ENCODE measurements around the gene NAPEPLD. TPM values are rescaled to one million over a fixed set of nuclear protein-coding genes. Genes with fewer than 3 reads are reported as not detected.
A peak's percentile ranks its signal among the peaks of the same experiment; 100 is the strongest.
"Not testable (repeated sequence)": the region's sequence is repeated elsewhere in the genome, so short reads cannot be mapped to it uniquely, and the experiment has no call there.

Gene NAPEPLD
- total and polyA plus RNA-seq, 2 donors (not counting 3 experiments of a cell fraction or from before 2014, with no cell fraction given), result 2.6 to 6.7 TPM

DNA sequence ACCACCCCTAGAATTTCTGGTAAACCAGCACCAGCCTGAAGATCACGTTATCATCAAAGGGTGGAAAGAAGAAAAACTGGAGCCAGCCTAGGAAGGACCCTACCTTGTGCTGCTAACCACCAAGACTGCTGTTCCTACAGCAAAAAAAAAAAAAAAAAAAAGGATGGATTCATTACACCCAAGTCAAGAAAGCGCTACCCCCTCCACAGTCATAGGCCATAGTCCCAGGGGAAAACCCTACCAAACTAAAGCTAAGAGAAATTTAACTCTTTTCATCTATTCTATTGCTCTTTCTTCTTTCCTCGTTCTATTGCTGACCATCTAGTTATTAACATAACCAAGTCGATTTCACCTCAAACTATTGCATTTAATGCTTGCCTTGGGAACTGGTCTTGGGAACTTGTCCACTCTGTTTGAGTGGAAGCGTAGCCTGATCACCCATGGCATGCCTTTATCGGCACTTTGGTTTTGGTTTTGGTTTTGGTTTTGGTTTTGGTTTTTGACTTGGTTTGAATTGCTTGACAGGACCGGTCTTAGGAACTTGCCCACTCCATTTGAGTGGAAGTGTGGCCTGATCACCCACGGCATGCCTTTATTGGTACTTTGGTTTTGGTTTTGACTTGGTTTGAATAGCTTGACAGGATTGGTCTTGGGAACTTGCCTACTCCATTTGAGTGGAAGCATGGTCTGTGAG lies 6.6 kb upstream of the NAPEPLD start:
- H3K9ac ChIP-seq (replicated peaks; ENCODE audit: extremely low read depth, insufficient read depth, low read length); CTCF ChIA-PET; H3K9me1 ChIP-seq (replicated peaks; ENCODE audit: control insufficient read depth, extremely low read depth, insufficient read depth, low read length); H2AFZ ChIP-seq (ENCODE audit: low read depth, low read length); H3K9me3 ChIP-seq (replicated peaks; ENCODE audit: control insufficient read depth, insufficient read depth, low read length); H4K20me1 ChIP-seq (replicated peaks; ENCODE audit: control insufficient read depth, extremely low read depth, insufficient read depth, low read length); H3K79me2 ChIP-seq (ENCODE audit: control insufficient read depth, insufficient read depth, low read length); H3K4me1 ChIP-seq (ENCODE audit: control insufficient read depth, extremely low read depth, insufficient read depth, low read length); POLR2A ChIA-PET; H3K36me3 ChIP-seq (ENCODE audit: control insufficient read depth in 2 of 2, extremely low read depth in 1 of 2, insufficient read depth in 2 of 2, low read length in 2 of 2); H3K27me3 ChIP-seq (ENCODE audit: control insufficient read depth in 2 of 2, insufficient read depth in 2 of 2, low read length in 2 of 2); H3K4me3 ChIP-seq (replicated peaks in 1 of 3; ENCODE audit: insufficient read depth in 1 of 3, low read depth in 1 of 3, low read length in 3 of 3); H3K4me2 ChIP-seq (ENCODE audit: insufficient read depth, low read length); DNase-seq (ENCODE audit: low read depth, low spot score); H3K27ac ChIP-seq (ENCODE audit: insufficient read depth, low read depth, low read length); BruUV-seq (replicated peaks); intact Hi-C loops (cut with micrococcal nuclease); dilution Hi-C loops (cut with MboI; ENCODE audit: extremely low pct_ligation_motif_present, low sequenced_read_pairs): not testable (repeated sequence)
- peak; percentile 8 for FAIRE-seq

GRCh38 chr7:103154042-103154441 lies 5.1 kb upstream of the NAPEPLD start:
- no TSS peak for BruUV-seq (replicated peaks)
- Histone ChIP-seq H3K27me3 (ENCODE audit: control insufficient read depth in 2 of 2, insufficient read depth in 2 of 2, low read length in 2 of 2) (no peaks in the 10 kb centered on the region), H3K27ac (ENCODE audit: insufficient read depth, low read depth, low read length) (no peak overlapping the region), H3K79me2 (ENCODE audit: control insufficient read depth, insufficient read depth, low read length) (no peaks in the 10 kb centered on the region), H3K4me1 (ENCODE audit: control insufficient read depth, extremely low read depth, insufficient read depth, low read length) (no peaks in the 10 kb centered on the region), H2AFZ (ENCODE audit: low read depth, low read length) (no peak overlapping the region), H3K4me3 (replicated peaks in 1 of 3; ENCODE audit: insufficient read depth in 1 of 3, low read depth in 1 of 3, low read length in 3 of 3) (no peak overlapping the region), H3K9me1 (replicated peaks; ENCODE audit: control insufficient read depth, extremely low read depth, insufficient read depth, low read length) (no peaks in the 10 kb centered on the region), H3K9me3 (replicated peaks; ENCODE audit: control insufficient read depth, insufficient read depth, low read length) (no peaks in the 10 kb centered on the region), H4K20me1 (replicated peaks; ENCODE audit: control insufficient read depth, extremely low read depth, insufficient read depth, low read length) (no peaks in the 10 kb centered on the region), H3K4me2 (ENCODE audit: insufficient read depth, low read length) (no peak overlapping the region), H3K36me3 (ENCODE audit: control insufficient read depth in 2 of 2, extremely low read depth in 1 of 2, insufficient read depth in 2 of 2, low read length in 2 of 2) (no peaks in the 10 kb centered on the region), H3K9ac (replicated peaks; ENCODE audit: extremely low read depth, insufficient read depth, low read length) (no peak overlapping the region)
- TF ChIP-seq EZH2 (IDR thresholded peaks at IDR 0.05; ENCODE audit: borderline replicate concordance, low read depth, low read length, severe bottlenecking) (no peak), MYC (IDR thresholded peaks at IDR 0.05; ENCODE audit: low read depth, low read length) (no peak), JUN (IDR thresholded peaks at IDR 0.05; ENCODE audit: borderline replicate concordance, insufficient read depth, insufficient read length, low read depth) (no peak)
- intact Hi-C loops (cut with micrococcal nuclease) (no loop called here), dilution Hi-C loops (cut with MboI; ENCODE audit: extremely low pct_ligation_motif_present, low sequenced_read_pairs) (no loop called here)
- FAIRE-seq, result no peak
- no peak for DNase-seq (ENCODE audit: low read depth, low spot score)
- ChIA-PET CTCF (no interaction called here), POLR2A (no interaction called here)

- H3K4me3 ChIP-seq (replicated peaks in 1 of 3; ENCODE audit: insufficient read depth in 1 of 3, low read depth in 1 of 3, low read length in 3 of 3); H3K27me3 ChIP-seq (ENCODE audit: control insufficient read depth in 2 of 2, insufficient read depth in 2 of 2, low read length in 2 of 2); DNase-seq (ENCODE audit: low read depth, low spot score); H3K27ac ChIP-seq (ENCODE audit: insufficient read depth, low read depth, low read length); H3K9me1 ChIP-seq (replicated peaks; ENCODE audit: control insufficient read depth, extremely low read depth, insufficient read depth, low read length); H3K36me3 ChIP-seq (ENCODE audit: control insufficient read depth in 2 of 2, extremely low read depth in 1 of 2, insufficient read depth in 2 of 2, low read length in 2 of 2); H3K9ac ChIP-seq (replicated peaks; ENCODE audit: extremely low read depth, insufficient read depth, low read length); H3K79me2 ChIP-seq (ENCODE audit: control insufficient read depth, insufficient read depth, low read length); dilution Hi-C loops (cut with MboI; ENCODE audit: extremely low pct_ligation_motif_present, low sequenced_read_pairs); H3K9me3 ChIP-seq (replicated peaks; ENCODE audit: control insufficient read depth, insufficient read depth, low read length); POLR2A ChIA-PET; H2AFZ ChIP-seq (ENCODE audit: low read depth, low read length); H3K4me1 ChIP-seq (ENCODE audit: control insufficient read depth, extremely low read depth, insufficient read depth, low read length); FAIRE-seq; H4K20me1 ChIP-seq (replicated peaks; ENCODE audit: control insufficient read depth, extremely low read depth, insufficient read depth, low read length); intact Hi-C loops (cut with micrococcal nuclease); BruUV-seq (replicated peaks); H3K4me2 ChIP-seq (ENCODE audit: insufficient read depth, low read length): not testable (repeated sequence)
- CTCF ChIA-PET, result interaction anchor here (1.1 kb wide), 1 partner anchor 10 kb away, joined by 3 read pairs; no protein-coding TSS in a partner anchor
These were observed 4.1 kb upstream of the NAPEPLD start for GRCh38 chr7:103152744-103153617.

Data from endothelial cell of umbilical vein (primary cell).